ENCODE results near the gene EHMT2. TPM values are rescaled to one million over a fixed set of nuclear protein-coding genes. Genes with fewer than 3 reads are reported as not detected.

Gene EHMT2
- total RNA-seq, 1 donor, result 62.0 TPM

GRCh38 chr6:31906122-31906521 is 8.6 kb upstream of the EHMT2 start:
- no peak overlapping the region for H3K4me3 ChIP-seq (ENCODE audit: low read depth, low read length)
- no peak for TF ChIP-seq CTCF (IDR thresholded peaks at IDR 0.05; ENCODE audit: insufficient read depth, low read length)
- DNase-seq (ENCODE audit: low read depth), result no peak

- no peak for TF ChIP-seq CTCF (IDR thresholded peaks at IDR 0.05; ENCODE audit: insufficient read depth, low read length)
- DNase-seq (ENCODE audit: low read depth), result no peak
These were observed 7.5 kb upstream of the EHMT2 start for GRCh38 chr6:31905041-31905440.

GRCh38 chr6:31903957-31904356 is 6.5 kb upstream of the EHMT2 start:
- DNase-seq (ENCODE audit: low read depth), result peak; percentile 78
- no peak overlapping the region for H3K4me3 ChIP-seq (ENCODE audit: low read depth, low read length)
- no peak for TF ChIP-seq CTCF (IDR thresholded peaks at IDR 0.05; ENCODE audit: insufficient read depth, low read length)

More at GRCh38 chr6:31905041-31905440, 7.5 kb upstream of the EHMT2 start:
- H3K4me3 ChIP-seq (ENCODE audit: low read depth, low read length), result no peak overlapping the region

- DNase-seq (ENCODE audit: low read depth), result peak; percentile 96
- H3K4me3 ChIP-seq (ENCODE audit: low read depth, low read length), result peak within 1 kb of the TSS; percentile 74
- peak; percentile 16 for TF ChIP-seq CTCF (IDR thresholded peaks at IDR 0.05; ENCODE audit: insufficient read depth, low read length)
These were observed 4.6 kb upstream of the EHMT2 start, which contains the start of gene ZBTB12 for GRCh38 chr6:31901953-31902643. TSS of gene ZBTB12 (minus strand) at chr6:31902086. CDS start at chr6:31901305, 781 bp downstream.

- peak overlapping the region; percentile 74 for H3K4me3 ChIP-seq (ENCODE audit: low read depth, low read length)
- peak; percentile 45 for DNase-seq (ENCODE audit: low read depth)
- no peak for TF ChIP-seq CTCF (IDR thresholded peaks at IDR 0.05; ENCODE audit: insufficient read depth, low read length)
These were observed 4.0 kb upstream of the EHMT2 start for GRCh38 chr6:31901415-31901952.

GRCh38 chr6:31900917-31901414 is 3.5 kb upstream of the EHMT2 start:
- DNase-seq (ENCODE audit: low read depth), result no peak
- peak overlapping the region; percentile 74 for H3K4me3 ChIP-seq (ENCODE audit: low read depth, low read length)
- TF ChIP-seq CTCF (IDR thresholded peaks at IDR 0.05; ENCODE audit: insufficient read depth, low read length), result no peak

All from fibroblast of the aortic adventitia (primary cell).